Loucy (cell line): ENCODE results near the gene ANKRD33B.
"Not testable (repeated sequence)": the region's sequence is repeated elsewhere in the genome, so short reads cannot be mapped to it uniquely, and the experiment has no call there.

Experiments used
- H2AFZ ChIP-seq: fragments of 200-600 bp; sonication (generic); 2 replicates; pipeline ENCODE4 v1.6.0; 2016; ENCODE audit warnings: antibody characterized with exemption, mild to moderate bottlenecking, low read length, moderate library complexity
- H3F3A ChIP-seq: fragments of 200-600 bp; 2 replicates; pipeline ENCODE4 v1.6.0; 2016; ENCODE audit warnings: antibody characterized with exemption, low read depth, mild to moderate bottlenecking
- H3K27me3 ChIP-seq: fragments of 200-600 bp; sonication (generic); 2 replicates; pipeline ENCODE4 v1.6.1; 2014; ENCODE audit warnings: low read length, mild to moderate bottlenecking; ENCODE audit not compliant: insufficient read depth, poor library complexity, severe bottlenecking
- H3K36me3 ChIP-seq: fragments of 200-600 bp; sonication (generic); 2 replicates; pipeline ENCODE4 v1.6.1; 2016; ENCODE audit warnings: low read length; ENCODE audit not compliant: insufficient read depth
- H3K4me1 ChIP-seq: fragments of 200-600 bp; sonication (generic); 2 replicates; pipeline ENCODE4 v1.5.1; 2014; ENCODE audit warnings: low read length, mild to moderate bottlenecking; ENCODE audit not compliant: insufficient read depth, poor library complexity, severe bottlenecking
- H3K4me2 ChIP-seq: fragments of 200-600 bp; sonication (generic); 2 replicates; pipeline ENCODE4 v1.6.0; 2014; ENCODE audit warnings: antibody characterized with exemption, low read length, low read depth, mild to moderate bottlenecking; ENCODE audit not compliant: poor library complexity, severe bottlenecking
- H3K4me3 ChIP-seq: fragments of 200-600 bp; sonication (generic); 2 replicates; pipeline ENCODE4 v1.5.1; 2014; ENCODE audit warnings: low read length, mild to moderate bottlenecking, mixed read lengths; ENCODE audit not compliant: poor library complexity, severe bottlenecking
- H3K79me2 ChIP-seq: fragments of 200-600 bp; sonication (generic); 2 replicates; pipeline ENCODE4 v1.6.1; 2014; ENCODE audit warnings: low read length; ENCODE audit not compliant: insufficient read depth
- H3K9ac ChIP-seq: fragments of 200-600 bp; sonication (generic); 2 replicates; pipeline ENCODE4 v1.6.0; 2014; ENCODE audit warnings: mild to moderate bottlenecking, low read depth, low read length, moderate library complexity; ENCODE audit not compliant: poor library complexity, severe bottlenecking
- H3K9me2 ChIP-seq: fragments of 200-600 bp; sonication (generic); replicated peaks from 2 replicates; pipeline ENCODE4 v1.6.1; 2016; ENCODE audit warnings: low read depth, low read length, mixed read lengths
- H3K9me3 ChIP-seq: fragments of 200-600 bp; sonication (generic); 2 replicates; pipeline ENCODE4 v1.6.1; 2014; ENCODE audit warnings: mild to moderate bottlenecking, antibody characterized with exemption, low read length, low read depth; ENCODE audit not compliant: insufficient read depth
- H4K20me1 ChIP-seq: fragments of 200-600 bp; sonication (generic); 2 replicates; pipeline ENCODE4 v1.6.0; 2014; ENCODE audit warnings: antibody characterized with exemption, low read length, mild to moderate bottlenecking; ENCODE audit not compliant: insufficient read depth, poor library complexity, severe bottlenecking
- EZH2phosphoT487 ChIP-seq: fragments of 200-600 bp; IDR thresholded peaks from 2 replicates; pipeline ENCODE4 v1.6.1; 2018; ENCODE audit warnings: antibody characterized with exemption, mild to moderate bottlenecking, moderate library complexity, borderline replicate concordance
- TF ChIP-seq, protein P1 (sequence below): fragments of 200-600 bp; sonication (generic); conservative IDR thresholded peaks from 2 replicates; pipeline ENCODE4 v1.5.1; 2014; ENCODE audit warnings: mild to moderate bottlenecking, antibody characterized with exemption, low read length

The ANKRD33B gene

GRCh38 chr5:10635867-10636350 lies 72.0 kb downstream of the ANKRD33B start:
- no peak overlapping the region for H3K4me3 ChIP-seq
- no peaks in the 10 kb centered on the region for H3K79me2 ChIP-seq
- H3K36me3 ChIP-seq = 0 out of 2 replicates have a peak, but pooled peaks cover 7% of the 10 kb centered on the region
- no peaks in the 10 kb centered on the region for H3K9me2 ChIP-seq
- TF ChIP-seq EZH2phosphoT487 = no peak
- no peak overlapping the region for H3K4me2 ChIP-seq
- H3F3A ChIP-seq = no peaks in the 10 kb centered on the region
- no peaks in the 10 kb centered on the region for H4K20me1 ChIP-seq
- H3K9me3 ChIP-seq = no peaks in the 10 kb centered on the region
- no peak overlapping the region for H2AFZ ChIP-seq
- H3K9ac ChIP-seq = no peak overlapping the region
- H3K4me1 ChIP-seq = peaks cover 8% of the 10 kb centered on the region
- H3K27me3 ChIP-seq = no peaks in the 10 kb centered on the region

DNA sequence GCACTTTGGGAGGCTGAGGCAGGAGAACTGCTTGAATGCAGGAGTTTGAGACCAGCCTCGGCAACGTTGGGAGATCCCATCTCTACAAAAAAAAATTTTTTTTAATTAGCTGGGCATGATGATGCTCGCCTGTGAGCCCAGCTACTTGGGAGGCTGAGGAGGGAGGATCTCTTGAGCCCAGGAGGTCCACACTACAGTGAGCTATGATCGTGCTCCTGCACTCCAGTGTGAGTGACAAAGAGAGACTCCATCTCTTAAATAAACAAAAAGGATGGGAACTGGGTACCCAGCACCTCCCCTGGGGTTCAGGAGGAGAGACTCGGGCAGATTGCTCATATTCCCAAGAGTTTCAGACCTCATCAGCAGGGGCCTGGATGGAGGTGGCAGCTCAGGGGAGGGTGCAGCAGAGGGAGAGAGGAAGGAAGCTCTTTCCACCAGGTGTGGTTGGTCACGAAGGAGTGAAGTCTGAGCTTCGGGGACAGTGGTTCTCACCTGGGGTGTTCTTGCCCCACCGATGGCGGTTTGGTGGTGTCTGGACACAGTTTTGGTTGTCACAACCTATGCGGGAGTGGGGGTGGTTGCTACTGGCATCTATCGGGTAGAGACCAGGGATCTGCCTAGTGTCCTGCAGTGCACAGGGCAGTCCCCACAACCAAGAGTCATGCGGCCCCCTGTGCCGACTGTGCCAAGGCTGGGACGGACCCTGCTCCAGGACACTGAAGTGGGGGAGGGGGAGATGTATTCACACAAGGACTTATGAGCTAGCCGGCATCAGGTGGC lies 72.7 kb downstream of the ANKRD33B start:
- TF ChIP-seq EZH2phosphoT487 = no peak
- TF ChIP-seq, protein P1, sequence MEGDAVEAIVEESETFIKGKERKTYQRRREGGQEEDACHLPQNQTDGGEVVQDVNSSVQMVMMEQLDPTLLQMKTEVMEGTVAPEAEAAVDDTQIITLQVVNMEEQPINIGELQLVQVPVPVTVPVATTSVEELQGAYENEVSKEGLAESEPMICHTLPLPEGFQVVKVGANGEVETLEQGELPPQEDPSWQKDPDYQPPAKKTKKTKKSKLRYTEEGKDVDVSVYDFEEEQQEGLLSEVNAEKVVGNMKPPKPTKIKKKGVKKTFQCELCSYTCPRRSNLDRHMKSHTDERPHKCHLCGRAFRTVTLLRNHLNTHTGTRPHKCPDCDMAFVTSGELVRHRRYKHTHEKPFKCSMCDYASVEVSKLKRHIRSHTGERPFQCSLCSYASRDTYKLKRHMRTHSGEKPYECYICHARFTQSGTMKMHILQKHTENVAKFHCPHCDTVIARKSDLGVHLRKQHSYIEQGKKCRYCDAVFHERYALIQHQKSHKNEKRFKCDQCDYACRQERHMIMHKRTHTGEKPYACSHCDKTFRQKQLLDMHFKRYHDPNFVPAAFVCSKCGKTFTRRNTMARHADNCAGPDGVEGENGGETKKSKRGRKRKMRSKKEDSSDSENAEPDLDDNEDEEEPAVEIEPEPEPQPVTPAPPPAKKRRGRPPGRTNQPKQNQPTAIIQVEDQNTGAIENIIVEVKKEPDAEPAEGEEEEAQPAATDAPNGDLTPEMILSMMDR = no peak
- Histone ChIP-seq H2AFZ (no peak overlapping the region), H3K9ac (no peak overlapping the region), H3K4me2 (no peak overlapping the region), H3K27me3 (no peaks in the 10 kb centered on the region), H4K20me1 (no peaks in the 10 kb centered on the region), H3K4me1 (peaks cover 8% of the 10 kb centered on the region), H3K4me3 (no peak overlapping the region), H3K79me2 (no peaks in the 10 kb centered on the region), H3F3A (no peaks in the 10 kb centered on the region), H3K36me3 (0 out of 2 replicates have a peak, but pooled peaks cover 7% of the 10 kb centered on the region), H3K9me2 (no peaks in the 10 kb centered on the region), H3K9me3 (no peaks in the 10 kb centered on the region)

GRCh38 chr5:10637944-10638343 lies 74.1 kb downstream of the ANKRD33B start:
- H3F3A ChIP-seq = no peaks in the 10 kb centered on the region
- TF ChIP-seq EZH2phosphoT487 = no peak
- TF ChIP-seq, protein P1 = no peak
- H3K27me3 ChIP-seq = no peaks in the 10 kb centered on the region
- H3K9me2 ChIP-seq = no peaks in the 10 kb centered on the region
- H3K4me3 ChIP-seq = no peak overlapping the region
- H3K4me1 ChIP-seq = peaks cover 8% of the 10 kb centered on the region
- H4K20me1 ChIP-seq = no peaks in the 10 kb centered on the region
- H2AFZ ChIP-seq = no peak overlapping the region
- no peaks in the 10 kb centered on the region for H3K9me3 ChIP-seq
- H3K36me3 ChIP-seq = 0 out of 2 replicates have a peak, but pooled peaks cover 7% of the 10 kb centered on the region
- H3K79me2 ChIP-seq = no peaks in the 10 kb centered on the region
- H3K4me2 ChIP-seq = no peak overlapping the region
- H3K9ac ChIP-seq = no peak overlapping the region

- not testable (repeated sequence) for H3K9me2 ChIP-seq, H3K4me1 ChIP-seq, H3K4me3 ChIP-seq, H4K20me1 ChIP-seq, H3K79me2 ChIP-seq, H3K9me3 ChIP-seq, H3K36me3 ChIP-seq, H3K9ac ChIP-seq, H3K27me3 ChIP-seq, H3F3A ChIP-seq, H2AFZ ChIP-seq, H3K4me2 ChIP-seq
These were observed 74.9 kb downstream of the ANKRD33B start for GRCh38 chr5:10638723-10639122.
